Esophagus (tissue), 2 donors: ENCODE results near the gene ZNF785. TPM values are rescaled to one million over a fixed set of nuclear protein-coding genes. Genes with fewer than 3 reads are reported as not detected.

Experiments used
- H3K27ac ChIP-seq, 2 donors: one replicate each; pipeline ENCODE4 v1.5.1; 2013; ENCODE audit warnings: low read depth in 2 of 2, mild to moderate bottlenecking in 2 of 2, inconsistent platforms in 1 of 2, low read length in 1 of 2, moderate library complexity in 1 of 2
- H3K27me3 ChIP-seq, 2 donors: one replicate each; pipeline ENCODE4 v1.6.1; 2013; ENCODE audit warnings: low read length in 2 of 2, control low read depth in 1 of 2, mild to moderate bottlenecking in 1 of 2; ENCODE audit not compliant: insufficient read depth in 2 of 2, control insufficient read depth in 1 of 2
- H3K36me3 ChIP-seq, 2 donors: one replicate each; pipeline ENCODE4 v1.6.1; 2013; ENCODE audit warnings: low read length in 1 of 2; ENCODE audit not compliant: control insufficient read depth in 2 of 2, insufficient read depth in 2 of 2
- H3K4me1 ChIP-seq, 2 donors: one replicate each; pipeline ENCODE4 v1.6.1; 2013; ENCODE audit warnings: low read length in 1 of 2; ENCODE audit not compliant: control insufficient read depth in 2 of 2, insufficient read depth in 2 of 2
- H3K4me3 ChIP-seq, 2 donors: one replicate each; pipeline ENCODE4 v1.5.1; 2013; ENCODE audit warnings: low read length in 2 of 2, mild to moderate bottlenecking in 2 of 2, low read depth in 1 of 2, moderate library complexity in 1 of 2
- H3K9me3 ChIP-seq, 2 donors: one replicate each; pipeline ENCODE4 v1.6.1; 2013; ENCODE audit warnings: mild to moderate bottlenecking in 2 of 2, low read depth in 1 of 2, low read length in 1 of 2, moderate library complexity in 1 of 2; ENCODE audit not compliant: control insufficient read depth in 2 of 2, insufficient read depth in 1 of 2
- WGBS, 2 donors: extraction: QIAGEN DNeasy Blood & Tissue Kit; methylation state at CpG; one replicate each; pipeline ENCODE4 v1.1.7; 2013; 5-methylcytosine and 5-hydroxymethylcytosine counted together
- polyA plus RNA-seq, 2 donors: library from polyadenylated mRNA; stranded (reverse); fragments of 200-250 nt; gene quantifications; one replicate each; pipeline ENCODE4 v1.2.3, GENCODE V29; 2013
- donor health status: healthy with polysubstance abuse.
- donor health status: Bipolar disorder and iron deficiency.

The ZNF785 gene
- polyA plus RNA-seq, 2 donors: 3.2 to 5.9 TPM

GRCh38 chr16:30567160-30567990 is 18.1 kb downstream of the ZNF785 start:
- 66 to 68% methylated on average over 14 of the region's 14 CpGs for WGBS, 2 donors
- H3K27me3 ChIP-seq: no peaks in the 10 kb centered on the region
- no peaks in the 10 kb centered on the region for H3K9me3 ChIP-seq
- H3K27ac ChIP-seq: peak overlapping the region; percentile 23 to 77
- H3K4me1 ChIP-seq: peaks cover 0 to 5% of the 10 kb centered on the region in 2 donors
- H3K36me3 ChIP-seq: peaks cover 0 to 4% of the 10 kb centered on the region in 2 donors
- H3K4me3 ChIP-seq: no peak overlapping the region

- WGBS, 2 donors: 87 to 89% methylated on average over 4 of the region's 4 CpGs
- H3K9me3 ChIP-seq: no peaks in the 10 kb centered on the region
- no peaks in the 10 kb centered on the region for H3K27me3 ChIP-seq
- H3K4me3 ChIP-seq: no peak overlapping the region
- H3K36me3 ChIP-seq: peaks cover 0 to 4% of the 10 kb centered on the region in 2 donors
- no peak overlapping the region for H3K27ac ChIP-seq
- H3K4me1 ChIP-seq: peaks cover 0 to 5% of the 10 kb centered on the region in 2 donors
These were observed 19.0 kb downstream of the ZNF785 start for GRCh38 chr16:30566531-30566930.

GRCh38 chr16:30565984-30566383 is 19.5 kb downstream of the ZNF785 start:
- peaks cover 0 to 4% of the 10 kb centered on the region in 2 donors for H3K36me3 ChIP-seq
- WGBS, 2 donors: 66 to 67% methylated on average over 8 of the region's 8 CpGs
- peaks cover 0 to 5% of the 10 kb centered on the region in 2 donors for H3K4me1 ChIP-seq

GRCh38 chr16:30565526-30565925 is 20.0 kb downstream of the ZNF785 start:
- peaks cover 0 to 3% of the 10 kb centered on the region in 2 donors for H3K4me1 ChIP-seq
- no peak overlapping the region for H3K27ac ChIP-seq

More at GRCh38 chr16:30565984-30566383, 19.5 kb downstream of the ZNF785 start:
- Histone ChIP-seq H3K27me3 (no peaks in the 10 kb centered on the region), H3K4me3 (no peak overlapping the region), H3K27ac (no peak overlapping the region), H3K9me3 (no peaks in the 10 kb centered on the region)

GRCh38 chr16:30562021-30562420 is 23.5 kb downstream of the ZNF785 start:
- WGBS, 2 donors: 89 to 94% methylated on average over 14 of the region's 14 CpGs
- H3K4me3 ChIP-seq: no peak overlapping the region
- no peaks in the 10 kb centered on the region for H3K27me3 ChIP-seq
- no peaks in the 10 kb centered on the region for H3K9me3 ChIP-seq
- H3K36me3 ChIP-seq: no peaks in the 10 kb centered on the region
- H3K27ac ChIP-seq: no peak overlapping the region
- H3K4me1 ChIP-seq: peaks cover 0 to 2% of the 10 kb centered on the region in 2 donors

More at GRCh38 chr16:30565526-30565925, 20.0 kb downstream of the ZNF785 start:
- H3K9me3 ChIP-seq: no peaks in the 10 kb centered on the region
- no peaks in the 10 kb centered on the region for H3K27me3 ChIP-seq
- H3K4me3 ChIP-seq: no peak overlapping the region
- peaks cover 0 to 4% of the 10 kb centered on the region in 2 donors for H3K36me3 ChIP-seq
- WGBS, 2 donors: 72 to 74% methylated on average over 7 of the region's 7 CpGs

GRCh38 chr16:30561089-30561816 is 24.2 kb downstream of the ZNF785 start:
- Histone ChIP-seq H3K27ac (peak overlapping the region in 1 of 2 donors; percentile 33), H3K27me3 (no peaks in the 10 kb centered on the region), H3K4me3 (peak overlapping the region; percentile 42 to 43), H3K9me3 (no peaks in the 10 kb centered on the region), H3K36me3 (peaks cover 0 to under 1% of the 10 kb centered on the region in 2 donors), H3K4me1 (peaks cover under 1 to 2% of the 10 kb centered on the region in 2 donors)
- 19 to 23% methylated on average over 46 of the region's 46 CpGs for WGBS, 2 donors

GRCh38 chr16:30559690-30560089 is 25.8 kb downstream of the ZNF785 start:
- no peaks in the 10 kb centered on the region for H3K9me3 ChIP-seq
- no peak overlapping the region for H3K27ac ChIP-seq
- no peak overlapping the region for H3K4me3 ChIP-seq
- H3K27me3 ChIP-seq: no peaks in the 10 kb centered on the region
- H3K4me1 ChIP-seq: peaks cover 2 to 3% of the 10 kb centered on the region in 2 donors
- H3K36me3 ChIP-seq: peaks cover 0 to 12% of the 10 kb centered on the region in 2 donors
- WGBS, 2 donors: 89 to 97% methylated on average over 6 of the region's 6 CpGs

- WGBS, 2 donors: 84 to 86% methylated on average over 21 of the region's 21 CpGs
- no peaks in the 10 kb centered on the region for H3K9me3 ChIP-seq
- H3K27ac ChIP-seq: peak overlapping the region; percentile 86 to 87
- H3K27me3 ChIP-seq: no peaks in the 10 kb centered on the region
- peak overlapping the region; percentile 7 to 80 for H3K4me3 ChIP-seq
- peaks cover 2 to 3% of the 10 kb centered on the region in 2 donors for H3K4me1 ChIP-seq
- H3K36me3 ChIP-seq: peaks cover 3 to 12% of the 10 kb centered on the region in 2 donors
These were observed 26.6 kb downstream of the ZNF785 start for GRCh38 chr16:30558789-30559377.
